ENCODE data around the gene IFNLR1.

IFNLR1 gene

DNA sequence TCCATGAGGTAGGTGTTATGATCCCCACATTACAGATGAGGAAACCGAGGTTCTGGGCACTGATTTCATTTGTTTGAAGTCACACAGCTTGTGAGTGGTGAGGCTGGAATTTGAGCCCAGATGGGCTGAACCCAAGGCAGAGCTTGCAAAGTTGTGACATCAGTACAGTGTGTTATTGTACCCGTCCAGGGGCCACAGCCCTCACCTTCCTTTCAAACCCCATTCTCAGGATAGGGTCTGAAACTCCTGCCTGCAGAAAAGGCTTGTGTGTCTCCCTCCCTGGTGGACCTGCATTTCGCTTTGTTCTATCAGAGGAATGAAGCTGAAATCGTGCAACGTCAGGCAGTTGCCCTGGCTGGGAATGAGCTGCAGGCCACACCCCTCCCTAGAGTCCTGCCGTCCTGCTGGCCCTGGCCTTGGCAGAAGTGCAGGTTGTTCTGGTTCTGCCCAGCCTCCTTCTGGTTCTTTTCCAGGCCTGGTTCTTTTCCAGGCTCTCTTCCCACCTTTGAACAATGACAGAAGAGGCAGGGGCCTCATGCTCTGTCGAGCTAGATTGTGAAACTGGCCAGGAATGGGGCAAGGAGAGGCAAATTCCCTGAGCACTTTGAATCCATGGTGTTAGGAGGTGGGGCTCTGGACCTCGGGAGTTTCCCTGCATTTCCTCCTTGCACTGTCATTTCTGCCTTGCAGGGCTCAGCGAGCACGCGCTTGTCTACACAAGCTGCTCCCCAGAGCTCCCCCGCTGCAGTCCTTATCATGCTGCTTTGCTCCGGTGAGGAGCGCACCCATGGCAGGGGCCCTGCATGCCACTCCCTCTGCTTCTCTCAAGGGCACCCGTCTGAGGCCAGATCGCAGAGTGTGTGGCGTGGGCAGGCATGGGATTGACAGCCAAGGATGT, 67.0 kb downstream of the IFNLR1 start:
- ATAC-seq (no peak), DNase-seq (no peak)
- Mint-ChIP-seq H3K4me3 (no peak overlapping the region), H3K9me3 (no peaks in the 10 kb centered on the region), H3K36me3 (ENCODE audit: low read depth) (no peaks in the 10 kb centered on the region), H3K27me3 (peaks cover 2% of the 10 kb centered on the region), H3K4me1 (no peaks in the 10 kb centered on the region), H3K27ac (no peak overlapping the region)

DNA sequence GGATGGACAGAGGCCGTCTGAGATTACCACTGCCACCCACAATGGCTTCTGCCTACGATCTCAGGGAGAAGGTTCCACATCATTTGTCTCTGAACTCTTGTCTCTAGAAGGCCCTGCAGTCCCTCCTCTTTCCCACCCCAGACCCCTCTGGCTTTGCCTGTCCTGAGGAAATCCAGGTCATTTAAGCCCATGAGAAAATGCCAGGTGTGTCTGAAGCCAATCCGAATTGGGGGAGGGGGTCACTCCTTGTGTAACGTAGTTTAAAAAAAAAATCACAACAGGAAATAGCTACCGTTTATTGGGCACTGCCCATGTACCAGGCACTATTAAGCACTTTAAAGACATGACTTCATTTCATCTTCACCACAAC, 67.6 kb downstream of the IFNLR1 start:
- no peak for ATAC-seq
- H3K36me3 Mint-ChIP-seq (ENCODE audit: low read depth): no peaks in the 10 kb centered on the region
- no peak overlapping the region for H3K4me3 Mint-ChIP-seq
- H3K27me3 Mint-ChIP-seq: peaks cover 4% of the 10 kb centered on the region
- no peak overlapping the region for H3K27ac Mint-ChIP-seq
- DNase-seq: no peak
- H3K4me1 Mint-ChIP-seq: no peaks in the 10 kb centered on the region
- H3K9me3 Mint-ChIP-seq: no peaks in the 10 kb centered on the region

DNA sequence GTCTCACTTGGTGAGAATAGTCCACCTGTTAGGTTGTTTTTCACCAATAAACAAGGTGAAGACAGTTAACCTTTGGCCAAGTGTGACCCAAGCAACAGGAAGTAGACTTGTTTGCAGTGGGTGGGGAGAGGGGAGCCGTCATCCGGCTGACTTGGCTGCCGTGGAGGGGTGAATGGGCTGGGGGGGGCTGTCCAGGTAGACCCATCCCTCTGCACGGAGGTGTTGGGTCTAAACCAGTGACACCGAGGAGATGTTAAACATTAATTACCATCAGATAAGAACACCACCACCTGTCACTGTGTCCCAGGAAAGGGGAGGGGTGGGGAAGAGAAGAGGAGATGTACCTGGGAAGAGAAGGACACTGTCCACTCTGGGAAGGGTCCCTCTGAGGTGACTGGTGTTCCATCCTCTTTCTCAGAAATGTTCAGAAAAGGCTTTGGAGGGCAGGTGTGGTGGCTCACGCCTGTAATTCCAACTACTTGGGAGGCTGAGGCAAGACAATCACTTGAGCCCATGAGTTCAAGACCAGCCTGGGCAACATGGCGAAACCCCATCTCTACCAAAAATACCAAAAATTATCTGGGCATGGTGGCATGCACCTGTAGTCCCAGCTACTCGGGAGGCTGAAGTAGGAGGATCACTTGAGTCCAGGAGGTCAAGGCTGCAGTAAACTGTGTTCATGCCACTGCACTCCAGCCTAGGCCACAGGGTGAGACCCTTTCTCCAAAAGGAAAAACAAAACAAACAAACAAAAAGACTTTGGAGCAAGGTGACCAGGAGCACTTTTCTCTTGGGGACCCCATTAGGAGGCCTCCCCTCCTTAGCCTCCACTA, 68.5 kb downstream of the IFNLR1 start:
- Mint-ChIP-seq H3K9me3 (no peaks in the 10 kb centered on the region), H3K4me3 (no peak overlapping the region), H3K27ac (no peak overlapping the region), H3K4me1 (no peaks in the 10 kb centered on the region), H3K36me3 (ENCODE audit: low read depth) (no peaks in the 10 kb centered on the region), H3K27me3 (peaks cover 7% of the 10 kb centered on the region)
- no peak for DNase-seq
- no peak for ATAC-seq

DNA sequence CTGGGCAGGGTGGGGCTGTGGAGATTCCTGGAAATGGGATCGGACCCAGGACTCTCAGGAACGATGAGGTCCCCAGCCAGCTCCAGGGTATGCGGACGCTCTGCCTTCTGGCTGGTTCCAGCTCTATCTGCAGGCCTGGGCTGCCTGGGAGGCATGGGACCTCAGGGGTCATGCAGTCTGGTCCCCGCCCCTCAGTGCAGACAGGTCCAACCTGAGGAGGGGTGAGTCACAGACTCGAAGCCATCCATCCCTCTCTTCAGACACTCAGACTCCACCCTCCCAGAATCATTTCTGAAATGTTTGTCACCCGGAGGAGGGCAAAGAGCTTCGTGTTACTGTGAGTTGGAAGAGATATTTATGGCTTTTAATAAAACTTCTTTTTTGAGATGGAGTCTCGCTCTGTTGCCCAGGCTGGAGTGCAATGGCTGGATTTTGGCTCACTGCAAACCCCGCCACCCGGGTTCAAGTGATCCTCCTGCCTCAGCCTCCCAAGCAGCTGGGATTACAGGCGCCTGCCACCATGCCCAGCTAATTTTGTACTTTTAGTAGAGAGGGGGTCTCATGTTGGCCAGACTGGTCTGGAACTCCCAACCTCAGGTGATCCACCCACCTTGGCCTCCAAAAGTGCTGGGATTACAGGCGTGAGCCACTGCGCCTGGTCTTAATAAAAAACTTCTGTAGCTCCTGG, 69.2 kb downstream of the IFNLR1 start:
- Mint-ChIP-seq H3K27ac (no peak overlapping the region), H3K27me3 (peaks cover 13% of the 10 kb centered on the region), H3K36me3 (ENCODE audit: low read depth) (no peaks in the 10 kb centered on the region), H3K4me1 (no peaks in the 10 kb centered on the region), H3K4me3 (no peak overlapping the region), H3K9me3 (no peaks in the 10 kb centered on the region)
- ATAC-seq (no peak), DNase-seq (no peak)

DNA sequence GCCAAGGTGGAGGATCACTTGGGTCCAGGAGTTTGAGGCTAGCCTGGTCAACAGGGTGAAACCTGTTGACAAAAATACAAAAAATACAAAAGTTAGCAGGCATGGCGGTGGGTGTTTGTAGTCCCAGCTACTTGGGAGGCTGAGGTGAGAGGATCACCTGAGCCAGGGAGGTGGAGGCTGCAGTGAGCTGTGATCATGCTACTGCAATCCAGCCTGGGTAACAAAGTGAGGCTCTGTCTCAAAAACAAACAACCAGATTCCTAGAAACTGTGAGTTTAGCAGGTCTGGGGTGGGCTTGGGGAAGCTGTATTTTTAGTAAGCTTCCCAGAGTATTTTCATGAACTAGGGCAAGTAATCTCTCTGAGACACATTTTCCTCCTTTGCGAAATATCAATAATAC, 70.0 kb downstream of the IFNLR1 start:
- Mint-ChIP-seq H3K36me3 (ENCODE audit: low read depth) (no peaks in the 10 kb centered on the region), H3K9me3 (no peaks in the 10 kb centered on the region), H3K27ac (no peak overlapping the region), H3K27me3 (peaks cover 17% of the 10 kb centered on the region), H3K4me3 (no peak overlapping the region), H3K4me1 (peaks cover 4% of the 10 kb centered on the region)
- ATAC-seq (no peak), DNase-seq (no peak)

DNA sequence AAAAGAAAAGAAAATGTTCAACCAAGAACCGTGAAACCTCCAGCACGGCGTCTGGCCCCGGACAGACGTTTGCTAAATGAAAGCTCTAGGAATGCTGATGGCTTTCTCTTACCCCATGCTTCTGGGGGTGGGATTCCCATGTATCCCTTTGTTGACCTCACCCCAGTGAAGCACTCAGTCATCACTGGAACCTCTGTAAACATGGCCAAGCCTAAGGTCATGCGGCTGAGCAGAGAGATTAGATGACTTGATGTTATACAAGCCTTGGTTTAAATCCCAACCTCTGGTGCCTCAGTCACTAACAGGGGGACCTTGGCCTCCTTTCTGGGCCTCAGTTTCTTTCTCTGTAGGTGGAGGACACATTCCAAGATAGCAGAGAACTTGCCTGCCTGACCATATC, 72.3 kb downstream of the IFNLR1 start:
- ATAC-seq: no peak
- Mint-ChIP-seq H3K4me1 (peaks cover 4% of the 10 kb centered on the region), H3K36me3 (ENCODE audit: low read depth) (no peaks in the 10 kb centered on the region), H3K27me3 (peaks cover 17% of the 10 kb centered on the region), H3K27ac (no peak overlapping the region), H3K4me3 (no peak overlapping the region), H3K9me3 (no peaks in the 10 kb centered on the region)
- no peak for DNase-seq

DNA sequence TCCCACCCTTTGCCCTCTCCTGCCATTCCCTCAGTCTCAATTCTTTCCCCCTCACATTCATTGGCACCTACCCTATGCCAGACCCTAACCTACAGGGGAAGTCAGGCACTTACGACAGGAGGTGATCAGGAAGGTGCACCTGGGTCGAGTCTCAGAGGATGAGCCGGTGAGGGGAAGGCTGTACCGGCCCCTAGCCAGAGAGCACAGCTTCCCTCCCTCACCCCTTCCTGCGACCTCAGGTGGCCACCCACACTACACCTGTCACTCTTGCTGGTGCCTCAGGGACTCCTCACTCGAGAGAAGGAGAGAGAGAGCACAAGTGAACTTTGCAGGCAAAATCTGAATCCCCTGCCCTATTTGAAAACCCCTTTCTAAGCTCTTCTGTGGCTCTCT, 73.5 kb downstream of the IFNLR1 start:
- H3K4me3 Mint-ChIP-seq: no peak overlapping the region
- H3K9me3 Mint-ChIP-seq: no peaks in the 10 kb centered on the region
- H3K4me1 Mint-ChIP-seq: peaks cover 4% of the 10 kb centered on the region
- DNase-seq (no peak), ATAC-seq (no peak)
- peaks cover 17% of the 10 kb centered on the region for H3K27me3 Mint-ChIP-seq
- no peak overlapping the region for H3K27ac Mint-ChIP-seq
- H3K36me3 Mint-ChIP-seq (ENCODE audit: low read depth): no peaks in the 10 kb centered on the region

DNA sequence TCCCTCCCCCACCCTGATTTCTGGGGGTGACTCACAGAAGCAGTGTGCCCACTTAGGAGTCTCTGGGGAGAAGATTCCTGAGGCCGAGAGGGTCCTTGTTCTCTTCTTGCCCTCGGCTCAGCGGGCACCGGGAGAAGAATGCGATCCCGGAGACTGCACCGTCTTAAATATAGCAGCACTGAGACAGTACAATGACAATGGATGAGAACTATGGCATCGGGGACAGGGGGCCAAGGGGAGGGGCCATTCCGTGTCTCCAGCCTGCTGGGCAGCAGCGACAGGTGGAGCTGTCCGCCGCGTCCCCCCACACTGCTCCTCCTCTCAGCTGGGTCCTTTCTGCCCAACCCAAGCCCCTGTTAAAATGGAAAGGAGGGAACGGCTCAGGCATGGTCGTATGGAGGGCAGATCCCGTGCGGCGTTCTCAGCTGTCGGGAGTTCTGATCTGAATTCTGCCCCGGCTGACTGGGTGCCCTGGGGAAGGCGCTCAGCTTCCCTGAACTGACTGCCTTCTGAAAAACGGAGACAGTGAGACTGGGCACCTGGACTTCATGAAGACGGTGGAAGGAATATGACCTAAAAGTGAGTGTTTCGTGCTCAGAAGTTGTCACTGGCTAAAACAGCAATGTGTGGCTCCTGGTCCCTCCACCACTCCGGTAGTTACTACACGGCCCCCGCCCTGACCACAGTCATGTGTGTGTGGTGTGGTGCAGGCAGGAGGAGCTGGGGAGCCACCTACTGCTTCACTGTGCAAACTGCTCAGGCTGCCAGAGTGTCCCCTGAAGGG, 74.9 kb downstream of the IFNLR1 start, which contains the start of gene MYOM3:
TSS of gene MYOM3 (minus strand) at position 140 of the 784 bp plus-strand sequence. CDS start 3,499 bp downstream, outside the sequence.
- Mint-ChIP-seq H3K36me3 (ENCODE audit: low read depth) (no peaks in the 10 kb centered on the region), H3K4me3 (no peak within 1 kb of the TSS), H3K9me3 (no peaks in the 10 kb centered on the region), H3K27me3 (peaks cover 17% of the 10 kb centered on the region), H3K27ac (no peak within 1 kb of the TSS), H3K4me1 (peaks cover 4% of the 10 kb centered on the region)
- DNase-seq: peak; percentile 60
- peak; percentile 95 for ATAC-seq

DNA sequence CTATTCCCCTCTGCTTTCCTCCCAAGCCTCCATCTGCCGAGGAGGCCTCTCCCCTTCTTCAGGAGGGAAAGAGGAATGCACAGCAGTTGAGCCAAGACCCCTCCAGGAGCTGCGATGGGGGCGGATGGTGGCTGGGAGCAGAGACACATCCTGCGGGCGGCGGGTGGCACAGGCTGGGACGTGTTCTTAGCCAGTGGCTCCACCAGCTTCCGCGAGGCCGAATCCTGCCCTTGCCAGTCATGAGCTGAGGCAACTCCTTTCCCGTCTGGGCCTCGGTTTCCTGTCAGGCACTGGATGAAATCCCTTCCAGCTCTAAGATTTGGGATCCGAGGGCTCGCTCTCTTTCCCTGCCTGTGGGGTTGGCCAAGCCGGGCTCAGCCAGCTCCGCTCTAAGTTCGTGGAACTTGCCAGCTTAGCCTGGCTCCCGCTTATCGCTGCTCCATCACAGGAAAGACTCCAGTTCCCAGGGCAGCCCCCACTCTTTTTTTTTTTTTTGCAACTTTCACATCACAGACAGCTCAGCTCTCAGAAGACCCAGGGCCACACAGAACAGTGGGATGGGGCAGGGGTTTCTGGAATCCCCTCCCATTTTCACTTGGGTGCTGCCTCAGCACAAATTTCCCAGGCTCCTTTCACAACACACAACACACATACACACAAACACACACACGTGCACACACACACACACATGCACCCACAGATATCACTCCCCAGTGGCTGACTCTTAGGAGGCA, 75.7 kb downstream of the IFNLR1 start:
- peaks cover 4% of the 10 kb centered on the region for H3K4me1 Mint-ChIP-seq
- no peak overlapping the region for H3K27ac Mint-ChIP-seq
- no peaks in the 10 kb centered on the region for H3K9me3 Mint-ChIP-seq
- ATAC-seq (no peak), DNase-seq (no peak)
- no peaks in the 10 kb centered on the region for H3K36me3 Mint-ChIP-seq (ENCODE audit: low read depth)
- no peak overlapping the region for H3K4me3 Mint-ChIP-seq
- H3K27me3 Mint-ChIP-seq: peaks cover 17% of the 10 kb centered on the region

DNA sequence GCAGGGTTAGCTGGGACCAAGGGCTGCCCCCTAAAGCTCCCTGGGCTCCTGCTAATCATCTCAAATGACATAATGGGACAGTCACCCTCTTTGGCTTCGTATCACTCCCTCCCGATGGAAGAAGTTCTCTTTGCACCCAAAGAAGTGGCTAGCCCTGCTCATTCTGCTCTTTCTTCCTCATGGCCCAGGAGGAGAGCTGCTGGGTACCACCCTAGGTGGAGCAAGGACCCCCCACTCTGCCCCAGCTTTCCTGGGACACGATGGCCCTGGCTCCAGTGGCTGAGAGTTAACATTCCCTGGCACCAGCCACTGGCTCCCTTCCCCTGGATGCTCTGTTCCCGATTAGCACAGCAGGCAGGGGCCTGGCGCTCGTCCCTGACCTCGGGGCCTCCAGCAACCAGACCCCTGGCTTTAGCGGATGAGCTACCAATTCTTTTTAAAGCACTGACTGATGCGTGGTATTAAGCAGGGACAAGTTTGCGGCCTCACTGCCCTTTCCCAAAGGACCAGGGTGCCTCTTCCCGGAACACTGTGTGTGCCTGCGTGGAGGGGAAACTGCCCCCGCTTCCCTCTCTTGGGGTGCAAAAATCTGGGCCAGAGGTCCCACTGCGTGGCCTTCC, 76.3 kb downstream of the IFNLR1 start:
- Mint-ChIP-seq H3K27ac (no peak overlapping the region), H3K4me3 (no peak overlapping the region), H3K36me3 (ENCODE audit: low read depth) (no peaks in the 10 kb centered on the region), H3K27me3 (peaks cover 15% of the 10 kb centered on the region), H3K9me3 (no peaks in the 10 kb centered on the region), H3K4me1 (peaks cover 4% of the 10 kb centered on the region)
- DNase-seq (no peak), ATAC-seq (no peak)

DNA sequence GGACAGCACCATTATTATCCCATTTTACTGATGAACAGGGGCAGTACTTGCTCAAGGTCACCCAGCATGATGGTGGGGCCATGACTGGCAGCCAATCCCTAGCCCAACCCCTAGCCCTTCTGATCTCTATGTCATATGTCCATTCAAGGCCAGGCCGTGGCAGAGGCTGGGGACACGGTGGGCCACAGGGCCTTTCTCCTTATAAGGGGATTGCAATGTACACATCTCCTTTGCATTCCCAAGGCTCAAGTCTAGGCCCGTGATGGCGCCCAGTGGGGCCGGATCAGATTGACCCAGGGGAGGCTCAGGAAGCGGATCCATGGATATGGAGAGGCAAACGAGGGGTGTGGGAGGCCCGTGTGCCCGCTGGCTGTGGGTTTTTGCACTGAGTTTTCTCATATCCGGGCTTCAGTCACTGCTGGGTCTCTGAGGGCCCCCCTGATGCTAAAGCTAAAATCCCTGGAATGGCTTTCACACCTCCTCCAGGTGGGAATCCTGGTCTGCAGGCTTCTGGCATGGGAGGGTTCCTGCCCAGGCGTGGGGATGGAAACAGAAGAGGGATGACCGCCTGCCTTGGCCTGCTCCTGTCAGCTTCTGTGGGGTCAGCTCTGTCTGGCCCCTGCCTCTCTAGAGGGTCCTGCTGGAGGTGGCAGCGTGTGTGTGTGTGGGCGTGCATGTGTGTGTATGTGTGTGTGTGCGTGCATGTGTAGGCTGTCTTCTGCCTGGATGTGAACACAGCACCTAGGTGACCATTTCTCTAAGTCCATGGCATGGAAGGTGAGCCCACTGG, 77.2 kb downstream of the IFNLR1 start:
- no peak for DNase-seq
- Mint-ChIP-seq H3K36me3 (ENCODE audit: low read depth) (no peaks in the 10 kb centered on the region), H3K9me3 (no peaks in the 10 kb centered on the region), H3K27me3 (peaks cover 15% of the 10 kb centered on the region), H3K4me3 (no peak overlapping the region), H3K4me1 (peaks cover 4% of the 10 kb centered on the region), H3K27ac (no peak overlapping the region)
- ATAC-seq: no peak

DNA sequence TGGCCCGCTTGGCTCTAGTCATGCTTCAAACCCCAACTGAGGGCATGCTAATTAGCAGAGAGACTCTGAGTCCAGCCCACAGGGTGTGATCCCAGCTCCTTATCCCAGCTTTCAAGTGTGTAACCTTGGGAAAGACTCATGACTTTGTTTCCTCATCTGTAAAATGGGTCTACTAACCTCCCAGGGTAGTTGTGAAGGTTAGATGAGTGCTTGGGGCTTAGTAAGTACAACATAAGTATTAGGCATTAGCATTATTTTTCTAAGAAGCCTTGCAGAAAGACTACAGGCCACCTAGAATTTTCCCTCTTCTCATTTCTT, 78.0 kb downstream of the IFNLR1 start:
- H3K27me3 Mint-ChIP-seq: peaks cover 13% of the 10 kb centered on the region
- no peak for ATAC-seq
- no peak for DNase-seq
- no peak overlapping the region for H3K27ac Mint-ChIP-seq
- no peaks in the 10 kb centered on the region for H3K9me3 Mint-ChIP-seq
- H3K4me3 Mint-ChIP-seq: no peak overlapping the region
- peaks cover 4% of the 10 kb centered on the region for H3K4me1 Mint-ChIP-seq
- H3K36me3 Mint-ChIP-seq (ENCODE audit: low read depth): no peaks in the 10 kb centered on the region
